Measurements from ENCODE around the gene NCBP1.

Gene NCBP1

GRCh38 chr9:97666907-97667686 is 33.5 kb downstream of the NCBP1 start:
- TF ChIP-seq ZFP30 (CRISPR knock-in tag; IDR thresholded peaks at IDR 0.05): no peak
- no peak for TF ChIP-seq POU6F1 (CRISPR knock-in tag; IDR thresholded peaks at IDR 0.05; ENCODE audit: borderline replicate concordance, low read depth)
- TF ChIP-seq PATZ1 (CRISPR knock-in tag; IDR thresholded peaks at IDR 0.05; ENCODE audit: borderline replicate concordance): no peak
- TF ChIP-seq ARNTL (CRISPR knock-in tag; IDR thresholded peaks at IDR 0.05; ENCODE audit: borderline replicate concordance, low read depth): no peak
- TF ChIP-seq ISL1 (CRISPR knock-in tag; IDR thresholded peaks at IDR 0.05): no peak
- TF ChIP-seq TSHZ2 (CRISPR knock-in tag; IDR thresholded peaks at IDR 0.05): no peak
- TF ChIP-seq GLIS3 (CRISPR knock-in tag; IDR thresholded peaks at IDR 0.05): no peak
- TF ChIP-seq SNAI2 (CRISPR knock-in tag; IDR thresholded peaks at IDR 0.05): no peak
- no peak for TF ChIP-seq ZFP3 (CRISPR knock-in tag; IDR thresholded peaks at IDR 0.05)
- TF ChIP-seq PPARA (CRISPR knock-in tag; IDR thresholded peaks at IDR 0.05; ENCODE audit: borderline replicate concordance): no peak
- no peak for TF ChIP-seq ZC3H10 (CRISPR knock-in tag; IDR thresholded peaks at IDR 0.05)
- no peak for TF ChIP-seq BACH2 (CRISPR knock-in tag; IDR thresholded peaks at IDR 0.05; ENCODE audit: borderline replicate concordance)
- TF ChIP-seq TCF4 (CRISPR knock-in tag; IDR thresholded peaks at IDR 0.05; ENCODE audit: borderline replicate concordance): no peak

GRCh38 chr9:97668485-97668884 is 34.9 kb downstream of the NCBP1 start:
- ATAC-seq: no peak

More at GRCh38 chr9:97666907-97667686, 33.5 kb downstream of the NCBP1 start:
- ATAC-seq: no peak

More at GRCh38 chr9:97668485-97668884, 34.9 kb downstream of the NCBP1 start:
- no peak for TF ChIP-seq POU6F1 (CRISPR knock-in tag; IDR thresholded peaks at IDR 0.05; ENCODE audit: borderline replicate concordance, low read depth)
- no peak for TF ChIP-seq ZC3H10 (CRISPR knock-in tag; IDR thresholded peaks at IDR 0.05)
- no peak for TF ChIP-seq CSDC2 (CRISPR knock-in tag; IDR thresholded peaks at IDR 0.05)
- TF ChIP-seq ZNF8 (CRISPR knock-in tag; IDR thresholded peaks at IDR 0.05): no peak
- TF ChIP-seq TOX (CRISPR knock-in tag; IDR thresholded peaks at IDR 0.05; ENCODE audit: borderline replicate concordance): no peak
- TF ChIP-seq ZFP3 (CRISPR knock-in tag; IDR thresholded peaks at IDR 0.05): no peak
- TF ChIP-seq OSR1 (CRISPR knock-in tag; IDR thresholded peaks at IDR 0.05): no peak
- TF ChIP-seq TCF4 (CRISPR knock-in tag; IDR thresholded peaks at IDR 0.05; ENCODE audit: borderline replicate concordance): no peak
- no peak for TF ChIP-seq PPARA (CRISPR knock-in tag; IDR thresholded peaks at IDR 0.05; ENCODE audit: borderline replicate concordance)
- TF ChIP-seq RARB (CRISPR knock-in tag; IDR thresholded peaks at IDR 0.05): no peak
- no peak for TF ChIP-seq ZFP30 (CRISPR knock-in tag; IDR thresholded peaks at IDR 0.05)
- TF ChIP-seq SNAI2 (CRISPR knock-in tag; IDR thresholded peaks at IDR 0.05): no peak
- TF ChIP-seq ZNF565 (CRISPR knock-in tag; conservative IDR thresholded peaks at IDR 0.05; ENCODE audit: low read depth): no peak
- TF ChIP-seq BACH2 (CRISPR knock-in tag; IDR thresholded peaks at IDR 0.05; ENCODE audit: borderline replicate concordance): no peak
- TF ChIP-seq CSRNP3 (CRISPR knock-in tag; IDR thresholded peaks at IDR 0.05): no peak
- TF ChIP-seq PATZ1 (CRISPR knock-in tag; IDR thresholded peaks at IDR 0.05; ENCODE audit: borderline replicate concordance): no peak
- TF ChIP-seq GLIS3 (CRISPR knock-in tag; IDR thresholded peaks at IDR 0.05): no peak
